HG03039 (cell line): ENCODE measurements around the gene TM7SF3.
"Not testable (repeated sequence)": the region's sequence is repeated elsewhere in the genome, so short reads cannot be mapped to it uniquely, and the experiment has no call there.

Experiments used
- ATAC-seq: cut with Tn5 transposase; IDR thresholded peaks from one replicate; pipeline ENCODE4 v1.9.1; 2021; ENCODE audit warnings: mild to moderate bottlenecking, moderate library complexity; ENCODE audit not compliant: unreplicated experiment

The TM7SF3 gene

GRCh38 chr12:27017163-27017823, 3.1 kb upstream of the TM7SF3 start:
- not testable (repeated sequence) for ATAC-seq

DNA sequence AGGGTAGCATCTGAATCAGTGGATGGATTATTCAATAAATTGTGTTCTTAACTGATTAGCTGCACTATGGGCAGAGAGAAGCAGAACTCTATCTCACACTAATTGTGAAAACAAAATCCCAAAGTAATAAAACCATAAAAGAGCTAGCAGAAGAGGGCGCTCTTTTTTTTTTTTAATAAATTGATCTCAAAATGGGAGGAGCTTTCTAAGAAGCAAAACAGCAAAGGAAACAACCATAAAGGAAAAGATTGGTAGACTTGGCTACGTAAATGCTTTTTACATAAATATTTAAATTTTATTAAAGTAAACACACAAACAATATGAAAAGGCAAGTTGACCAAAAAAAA, 1.5 kb upstream of the TM7SF3 start:
- ATAC-seq = no peak

DNA sequence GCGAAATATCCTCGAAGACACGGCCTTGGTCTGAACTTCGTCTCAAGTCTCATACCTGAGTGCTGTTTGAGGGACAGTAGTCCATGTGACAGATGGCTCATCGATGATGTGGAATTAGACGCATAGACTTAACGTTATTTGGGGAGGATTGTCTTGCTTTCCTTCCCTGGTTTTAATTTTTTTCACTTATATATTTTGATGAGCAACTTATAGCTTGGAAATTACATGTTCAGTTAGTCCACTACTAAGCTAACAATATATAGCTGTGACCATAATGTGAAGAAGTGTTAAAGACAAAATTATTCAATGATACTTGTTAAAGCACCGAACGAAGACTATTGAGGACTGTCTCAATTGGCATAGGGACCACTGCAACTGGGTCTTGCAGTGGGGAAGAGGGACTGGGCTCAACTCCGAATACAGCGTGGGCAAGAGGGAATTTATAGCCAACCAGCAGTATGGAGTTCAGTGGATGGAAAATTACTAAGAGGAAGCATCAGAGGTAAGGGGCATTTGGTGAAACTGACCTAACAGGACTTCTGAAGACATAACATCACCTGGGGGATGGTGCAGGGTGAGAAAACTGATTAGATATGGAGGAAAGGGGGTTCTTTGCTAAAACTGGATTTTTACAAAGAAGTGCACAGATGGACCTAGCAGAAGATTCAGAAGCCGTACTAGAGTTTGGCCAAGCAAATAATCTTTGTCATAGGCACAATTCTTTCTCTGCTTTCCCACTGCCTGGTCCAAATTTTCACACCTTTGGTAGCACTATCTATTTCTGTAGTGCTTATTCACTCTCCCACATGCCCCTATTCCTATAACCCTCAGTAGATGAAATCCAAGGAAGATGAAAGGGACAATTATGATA, 910 bp upstream of the TM7SF3 start:
- ATAC-seq = no peak

DNA sequence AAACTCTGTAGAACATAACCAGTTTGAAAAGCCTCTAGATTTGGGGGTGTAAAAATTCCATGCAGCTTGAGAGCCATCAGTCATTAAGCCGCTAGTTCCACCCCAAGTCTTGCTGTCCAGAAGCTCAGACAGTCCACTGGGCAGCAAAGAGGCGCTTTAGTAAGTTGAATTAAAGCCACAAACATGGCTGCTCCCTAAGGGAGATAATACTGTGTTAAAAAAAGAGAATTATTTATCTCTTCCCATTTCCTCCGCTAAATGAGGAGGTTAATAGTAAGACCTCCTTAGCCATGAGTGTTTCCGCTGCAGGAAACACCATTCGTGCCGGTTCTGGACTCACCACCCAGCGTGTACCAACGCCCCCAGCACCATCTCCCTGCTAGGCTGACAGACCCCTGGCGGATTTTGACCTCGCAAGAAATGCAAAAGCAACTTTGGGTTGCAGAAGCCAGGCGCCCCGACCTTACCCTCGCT, 536 bp downstream of the TM7SF3 start:
- ATAC-seq = peak; percentile 17

- ATAC-seq = no peak
Measured at GRCh38 chr12:27012982-27013255, 1.3 kb downstream of the TM7SF3 start.

GRCh38 chr12:27012239-27012981, 1.8 kb downstream of the TM7SF3 start:
- no peak for ATAC-seq

DNA sequence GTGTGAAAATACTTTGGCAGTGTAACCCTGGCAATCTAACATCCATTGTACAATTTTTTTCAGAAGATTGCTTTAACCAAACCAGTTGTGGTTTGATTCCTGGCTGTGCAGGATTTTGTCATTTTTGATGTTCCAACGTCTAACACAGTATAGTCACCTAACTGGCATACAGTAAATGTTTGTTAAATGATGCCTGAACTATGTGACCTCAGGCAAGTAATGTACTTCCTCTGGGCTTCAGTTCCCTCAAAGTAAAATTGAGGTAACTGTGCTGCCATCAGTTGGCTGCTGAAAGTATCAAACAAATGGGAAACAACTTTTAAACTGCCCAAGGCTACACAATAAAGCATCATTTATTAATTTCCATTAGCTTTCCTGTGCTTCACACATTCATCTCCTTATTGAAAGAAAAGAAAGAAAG, 4.3 kb downstream of the TM7SF3 start:
- ATAC-seq = no peak

- no peak for ATAC-seq
Measured at GRCh38 chr12:27008081-27008480, 6.1 kb downstream of the TM7SF3 start.

DNA sequence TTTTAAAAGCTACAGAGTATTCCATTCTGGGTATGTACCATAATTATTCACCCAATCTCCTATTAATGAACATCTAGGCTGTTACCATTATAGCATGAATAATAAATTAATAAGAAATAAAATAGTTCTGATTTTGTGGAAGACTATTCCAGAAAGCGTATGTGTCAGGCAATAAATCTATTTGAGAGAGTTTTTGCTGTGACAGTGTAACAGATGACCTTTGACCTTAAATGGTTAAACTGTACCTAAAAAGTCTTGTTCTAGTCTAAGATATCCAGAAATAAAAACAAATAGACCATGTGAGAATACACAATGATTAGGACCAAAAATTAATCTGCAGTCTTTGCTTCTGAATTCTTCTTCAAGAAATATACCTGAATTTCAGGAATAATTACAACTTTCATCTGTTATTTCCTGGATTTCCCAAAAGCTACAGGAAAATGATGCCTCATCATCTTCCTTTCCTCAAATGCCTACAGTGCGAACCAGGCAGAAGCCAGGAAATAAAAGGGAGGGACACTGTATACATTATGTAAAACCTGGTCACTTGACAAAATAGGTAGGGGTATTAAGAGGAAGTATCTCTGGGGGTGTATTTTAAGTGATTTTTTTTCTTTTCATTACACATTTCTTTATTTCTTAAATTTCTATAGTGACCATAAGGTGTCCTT, 7.3 kb downstream of the TM7SF3 start:
- no peak for ATAC-seq

- no peak for ATAC-seq
Measured at GRCh38 chr12:27005495-27005894, 8.7 kb downstream of the TM7SF3 start.

GRCh38 chr12:27003421-27004381, 10.5 kb downstream of the TM7SF3 start:
- ATAC-seq = no peak

GRCh38 chr12:27002141-27002540, 12.0 kb downstream of the TM7SF3 start:
- ATAC-seq = no peak

DNA sequence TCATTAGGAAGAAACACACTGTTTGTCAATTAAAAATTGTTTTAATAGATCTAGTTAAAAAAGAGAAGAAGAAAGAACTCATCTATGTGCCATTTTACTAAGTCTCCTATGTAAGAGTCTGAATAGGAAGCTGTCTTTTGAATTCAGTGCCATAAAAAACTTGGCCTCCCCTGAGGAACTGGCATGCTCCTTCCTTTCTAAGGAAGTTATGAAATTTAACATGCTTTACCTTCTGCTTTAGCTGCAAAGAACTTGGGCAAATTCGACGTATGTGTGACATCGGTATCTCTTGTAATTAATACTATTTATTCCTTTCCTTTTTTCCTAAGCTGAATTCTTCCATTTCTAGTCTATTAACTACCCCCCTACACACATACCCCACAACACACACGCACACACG, 12.5 kb downstream of the TM7SF3 start:
- ATAC-seq = no peak

DNA sequence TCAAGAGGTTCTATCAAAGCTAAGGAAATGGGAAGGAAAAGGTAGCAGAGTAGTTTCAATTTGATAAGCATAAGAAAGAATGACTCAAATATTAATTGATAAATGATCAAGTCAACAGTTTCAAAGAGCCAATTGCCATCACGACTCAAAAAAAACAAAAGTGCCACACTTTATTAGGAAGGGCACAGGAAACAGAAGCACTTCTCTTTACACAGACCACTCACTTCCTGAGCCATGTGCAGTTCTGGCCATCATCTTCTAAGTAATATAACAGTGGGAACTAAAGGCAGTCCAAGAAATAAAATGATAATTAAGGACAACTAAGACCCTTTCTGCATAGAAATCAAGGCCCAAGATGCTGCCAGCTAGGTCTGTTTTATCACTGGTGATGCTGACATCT, 13.2 kb downstream of the TM7SF3 start:
- no peak for ATAC-seq

DNA sequence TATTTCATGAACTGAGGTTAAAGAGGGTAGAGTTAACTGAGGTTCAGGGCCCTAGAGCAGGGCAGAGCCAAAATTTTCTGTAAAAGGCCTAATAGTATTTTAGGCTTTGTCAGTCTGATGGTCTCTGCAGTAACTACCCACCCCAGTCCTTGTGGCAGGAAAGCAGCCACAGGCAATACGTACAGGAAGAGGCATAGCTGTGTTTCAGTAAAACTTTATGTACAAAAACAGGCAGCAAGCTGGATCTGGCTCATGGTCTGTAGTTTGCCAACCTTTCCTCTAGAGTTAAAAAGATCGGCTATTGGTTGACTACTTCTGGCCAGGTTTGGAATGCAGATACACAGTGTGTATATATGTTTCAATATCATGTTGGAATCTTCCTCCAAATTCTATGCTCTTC, 17.2 kb downstream of the TM7SF3 start:
- ATAC-seq = no peak

DNA sequence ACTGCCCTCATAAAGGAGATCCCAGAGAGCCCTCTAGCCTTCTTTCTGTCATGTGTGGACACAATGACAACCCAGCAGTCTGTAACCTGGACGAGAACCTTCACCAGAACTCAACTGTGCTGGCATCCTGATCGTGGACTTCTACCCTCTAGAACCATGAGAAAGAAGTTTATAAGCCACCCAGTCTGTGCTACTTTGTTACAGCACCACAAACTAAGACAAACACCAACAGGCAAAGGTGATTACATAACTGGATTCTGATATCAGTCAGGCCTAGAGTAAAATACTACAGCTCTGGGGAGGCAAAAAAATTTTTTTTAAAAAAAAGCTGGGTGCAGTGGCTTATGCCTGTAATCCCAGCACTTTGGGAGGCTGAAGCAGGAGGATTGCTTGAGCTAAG, 18.5 kb downstream of the TM7SF3 start:
- ATAC-seq = no peak

GRCh38 chr12:26994109-26994508, 20.1 kb downstream of the TM7SF3 start:
- ATAC-seq = no peak

- ATAC-seq = no peak
Measured at GRCh38 chr12:26991826-26992225, 22.4 kb downstream of the TM7SF3 start.

GRCh38 chr12:26989873-26990272, 24.3 kb downstream of the TM7SF3 start:
- no peak for ATAC-seq

DNA sequence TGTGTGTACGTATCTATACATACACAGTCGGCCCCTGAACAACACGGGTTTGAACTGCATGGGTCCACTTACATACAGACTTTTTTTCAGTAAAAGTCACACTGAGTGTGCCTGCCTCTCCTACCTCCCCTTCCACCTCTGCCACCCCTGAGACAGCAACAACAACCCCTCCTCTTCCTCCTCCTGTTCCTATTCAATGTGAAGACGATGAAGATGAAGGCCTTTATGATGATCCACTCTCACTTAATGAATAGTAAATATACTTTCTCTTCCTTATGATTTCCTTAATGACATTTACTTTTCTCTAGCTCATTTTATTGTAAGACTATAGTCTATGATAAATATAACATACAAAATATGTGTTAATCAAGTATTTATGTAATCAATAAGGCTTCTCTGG, 25.5 kb downstream of the TM7SF3 start:
- ATAC-seq = no peak
